ENCODE measurements around the gene TLR7. TPM values are rescaled to one million over a fixed set of nuclear protein-coding genes. Genes with fewer than 3 reads are reported as not detected.

The TLR7 gene
- total RNA-seq, 3 donors from 2014 or later (not counting 1 experiment from before 2014, with no cell fraction given), result 0.14 to 0.73 (median 0.55) TPM

- 83% methylated on average over 10 of the region's 15 CpGs for WGBS (ENCODE audit: insufficient coverage)
- Mint-ChIP-seq H3K4me1 (peaks cover 5% of the 10 kb centered on the region in 2 donors), H3K27me3 (ENCODE audit: low read depth in 2 of 2) (peaks cover 2 to 19% of the 10 kb centered on the region in 2 donors), H3K9me3 (no peaks in the 10 kb centered on the region), H3K36me3 (no peaks in the 10 kb centered on the region), H3K27ac (no peak within 1 kb of the TSS), H3K4me3 (no peak within 1 kb of the TSS)
- intact Hi-C loops (cut with micrococcal nuclease), result loop anchor here (10.0 kb wide), 1 partner anchor 201 kb away; no protein-coding TSS in a partner anchor
- Histone ChIP-seq H3K4me3 (ENCODE audit: low read length) (peak within 1 kb of the TSS; percentile 3), H3K27ac (ENCODE audit: low read length) (no peak within 1 kb of the TSS), H3K36me3 (ENCODE audit: control insufficient read depth, insufficient read depth, low read length) (no peaks in the 10 kb centered on the region), H3K9me3 (ENCODE audit: control insufficient read depth, insufficient read depth, low read length) (no peaks in the 10 kb centered on the region), H3K27me3 (ENCODE audit: control insufficient read depth, insufficient read depth, low read length) (no peaks in the 10 kb centered on the region), H3K4me1 (ENCODE audit: control insufficient read depth, insufficient read depth, low read length) (peaks cover 4% of the 10 kb centered on the region)
- no peak for TF ChIP-seq CTCF (IDR thresholded peaks at IDR 0.05)
- DNase-seq (no peak), ATAC-seq (no peak)
Measured at GRCh38 chrX:12906046-12906761, 39.3 kb downstream of the TLR7 start, which contains the start of gene TLR8. Gene TLR8 (plus strand): TSS chrX:12906620. CDS start chrX:12906707, 87 bp downstream.

GRCh38 chrX:12910423-12911121 is 43.7 kb downstream of the TLR7 start:
- Histone ChIP-seq H3K4me3 (ENCODE audit: low read length) (no peak overlapping the region), H3K36me3 (ENCODE audit: control insufficient read depth, insufficient read depth, low read length) (no peaks in the 10 kb centered on the region), H3K9me3 (ENCODE audit: control insufficient read depth, insufficient read depth, low read length) (no peaks in the 10 kb centered on the region), H3K4me1 (ENCODE audit: control insufficient read depth, insufficient read depth, low read length) (no peaks in the 10 kb centered on the region), H3K27me3 (ENCODE audit: control insufficient read depth, insufficient read depth, low read length) (no peaks in the 10 kb centered on the region), H3K27ac (ENCODE audit: low read length) (no peak overlapping the region)
- ATAC-seq (no peak), DNase-seq (no peak)
- H3K36me3 Mint-ChIP-seq, result no peaks in the 10 kb centered on the region
- no peaks in the 10 kb centered on the region for H3K9me3 Mint-ChIP-seq
- peaks cover 0 to 7% of the 10 kb centered on the region in 2 donors for H3K27me3 Mint-ChIP-seq (ENCODE audit: low read depth in 2 of 2)
- H3K4me3 Mint-ChIP-seq, result no peak overlapping the region
- H3K27ac Mint-ChIP-seq, result no peak overlapping the region
- no peak for TF ChIP-seq CTCF (IDR thresholded peaks at IDR 0.05)
- intact Hi-C loops (cut with micrococcal nuclease), result no loop called here
- H3K4me1 Mint-ChIP-seq, result no peaks in the 10 kb centered on the region
- WGBS (ENCODE audit: insufficient coverage), result 42% methylated on average over 9 of the region's 10 CpGs

- no peaks in the 10 kb centered on the region for H3K4me1 ChIP-seq (ENCODE audit: control insufficient read depth, insufficient read depth, low read length)
- H3K4me3 ChIP-seq (ENCODE audit: low read length), result no peak overlapping the region
- H3K4me3 Mint-ChIP-seq, result no peak overlapping the region
- no peaks in the 10 kb centered on the region for H3K4me1 Mint-ChIP-seq
- DNase-seq, result no peak
- no peak for ATAC-seq
- H3K27me3 ChIP-seq (ENCODE audit: control insufficient read depth, insufficient read depth, low read length), result no peaks in the 10 kb centered on the region
- no peaks in the 10 kb centered on the region for H3K36me3 ChIP-seq (ENCODE audit: control insufficient read depth, insufficient read depth, low read length)
- peaks cover 0 to 7% of the 10 kb centered on the region in 2 donors for H3K27me3 Mint-ChIP-seq (ENCODE audit: low read depth in 2 of 2)
- no peaks in the 10 kb centered on the region for H3K9me3 ChIP-seq (ENCODE audit: control insufficient read depth, insufficient read depth, low read length)
- H3K27ac Mint-ChIP-seq, result no peak overlapping the region
- intact Hi-C loops (cut with micrococcal nuclease), result no loop called here
- WGBS (ENCODE audit: insufficient coverage), result no CpG with 5 or more reads among the region's 2 CpGs
- H3K36me3 Mint-ChIP-seq, result no peaks in the 10 kb centered on the region
- no peak for TF ChIP-seq CTCF (IDR thresholded peaks at IDR 0.05)
- H3K27ac ChIP-seq (ENCODE audit: low read length), result no peak overlapping the region
- H3K9me3 Mint-ChIP-seq, result no peaks in the 10 kb centered on the region
Measured at GRCh38 chrX:12911122-12911470, 44.2 kb downstream of the TLR7 start.

Data from natural killer cell (primary cell).